ENCODE results near the gene SOX6.

DNA sequence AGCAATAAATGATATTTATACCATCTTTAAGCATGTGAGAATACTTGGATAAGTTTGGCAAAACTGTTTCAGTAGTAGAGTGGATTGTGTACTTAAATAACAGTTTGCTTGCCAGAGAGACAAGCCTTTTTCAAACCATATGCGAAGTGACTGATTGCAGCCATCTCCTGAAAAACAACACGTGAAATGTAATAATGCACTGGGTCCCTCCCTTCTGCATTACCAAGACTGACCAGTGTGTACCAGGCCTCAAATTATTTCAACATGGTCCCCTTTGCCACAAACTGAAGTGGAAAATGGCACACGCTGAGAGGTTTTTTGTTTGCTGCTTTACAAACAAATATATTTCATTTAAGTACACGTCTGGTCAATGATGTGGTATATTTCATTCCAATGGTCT, 337.4 kb downstream of the SOX6 start:
- TF ChIP-seq, protein P1, sequence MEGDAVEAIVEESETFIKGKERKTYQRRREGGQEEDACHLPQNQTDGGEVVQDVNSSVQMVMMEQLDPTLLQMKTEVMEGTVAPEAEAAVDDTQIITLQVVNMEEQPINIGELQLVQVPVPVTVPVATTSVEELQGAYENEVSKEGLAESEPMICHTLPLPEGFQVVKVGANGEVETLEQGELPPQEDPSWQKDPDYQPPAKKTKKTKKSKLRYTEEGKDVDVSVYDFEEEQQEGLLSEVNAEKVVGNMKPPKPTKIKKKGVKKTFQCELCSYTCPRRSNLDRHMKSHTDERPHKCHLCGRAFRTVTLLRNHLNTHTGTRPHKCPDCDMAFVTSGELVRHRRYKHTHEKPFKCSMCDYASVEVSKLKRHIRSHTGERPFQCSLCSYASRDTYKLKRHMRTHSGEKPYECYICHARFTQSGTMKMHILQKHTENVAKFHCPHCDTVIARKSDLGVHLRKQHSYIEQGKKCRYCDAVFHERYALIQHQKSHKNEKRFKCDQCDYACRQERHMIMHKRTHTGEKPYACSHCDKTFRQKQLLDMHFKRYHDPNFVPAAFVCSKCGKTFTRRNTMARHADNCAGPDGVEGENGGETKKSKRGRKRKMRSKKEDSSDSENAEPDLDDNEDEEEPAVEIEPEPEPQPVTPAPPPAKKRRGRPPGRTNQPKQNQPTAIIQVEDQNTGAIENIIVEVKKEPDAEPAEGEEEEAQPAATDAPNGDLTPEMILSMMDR (IDR thresholded peaks at IDR 0.05) = no peak
- TF ChIP-seq POLR2AphosphoS5 (IDR thresholded peaks at IDR 0.05; ENCODE audit: low read depth, low read length) = no peak
- TF ChIP-seq SIN3A (IDR thresholded peaks at IDR 0.05; ENCODE audit: borderline replicate concordance, insufficient read depth, low read depth, low read length) = no peak
- TF ChIP-seq, protein P2, sequence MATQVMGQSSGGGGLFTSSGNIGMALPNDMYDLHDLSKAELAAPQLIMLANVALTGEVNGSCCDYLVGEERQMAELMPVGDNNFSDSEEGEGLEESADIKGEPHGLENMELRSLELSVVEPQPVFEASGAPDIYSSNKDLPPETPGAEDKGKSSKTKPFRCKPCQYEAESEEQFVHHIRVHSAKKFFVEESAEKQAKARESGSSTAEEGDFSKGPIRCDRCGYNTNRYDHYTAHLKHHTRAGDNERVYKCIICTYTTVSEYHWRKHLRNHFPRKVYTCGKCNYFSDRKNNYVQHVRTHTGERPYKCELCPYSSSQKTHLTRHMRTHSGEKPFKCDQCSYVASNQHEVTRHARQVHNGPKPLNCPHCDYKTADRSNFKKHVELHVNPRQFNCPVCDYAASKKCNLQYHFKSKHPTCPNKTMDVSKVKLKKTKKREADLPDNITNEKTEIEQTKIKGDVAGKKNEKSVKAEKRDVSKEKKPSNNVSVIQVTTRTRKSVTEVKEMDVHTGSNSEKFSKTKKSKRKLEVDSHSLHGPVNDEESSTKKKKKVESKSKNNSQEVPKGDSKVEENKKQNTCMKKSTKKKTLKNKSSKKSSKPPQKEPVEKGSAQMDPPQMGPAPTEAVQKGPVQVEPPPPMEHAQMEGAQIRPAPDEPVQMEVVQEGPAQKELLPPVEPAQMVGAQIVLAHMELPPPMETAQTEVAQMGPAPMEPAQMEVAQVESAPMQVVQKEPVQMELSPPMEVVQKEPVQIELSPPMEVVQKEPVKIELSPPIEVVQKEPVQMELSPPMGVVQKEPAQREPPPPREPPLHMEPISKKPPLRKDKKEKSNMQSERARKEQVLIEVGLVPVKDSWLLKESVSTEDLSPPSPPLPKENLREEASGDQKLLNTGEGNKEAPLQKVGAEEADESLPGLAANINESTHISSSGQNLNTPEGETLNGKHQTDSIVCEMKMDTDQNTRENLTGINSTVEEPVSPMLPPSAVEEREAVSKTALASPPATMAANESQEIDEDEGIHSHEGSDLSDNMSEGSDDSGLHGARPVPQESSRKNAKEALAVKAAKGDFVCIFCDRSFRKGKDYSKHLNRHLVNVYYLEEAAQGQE (IDR thresholded peaks at IDR 0.05; ENCODE audit: insufficient read depth in 1 of 2, low read depth in 2 of 2, low read length in 1 of 2) = no peak
